Measurements from ENCODE around the gene WDCP. TPM values are rescaled to one million over a fixed set of nuclear protein-coding genes. Genes with fewer than 3 reads are reported as not detected.
"Not testable (repeated sequence)": the region's sequence is repeated elsewhere in the genome, so short reads cannot be mapped to it uniquely, and the experiment has no call there.

Gene WDCP
- total RNA-seq, 1 donor, result 9.3 TPM

DNA sequence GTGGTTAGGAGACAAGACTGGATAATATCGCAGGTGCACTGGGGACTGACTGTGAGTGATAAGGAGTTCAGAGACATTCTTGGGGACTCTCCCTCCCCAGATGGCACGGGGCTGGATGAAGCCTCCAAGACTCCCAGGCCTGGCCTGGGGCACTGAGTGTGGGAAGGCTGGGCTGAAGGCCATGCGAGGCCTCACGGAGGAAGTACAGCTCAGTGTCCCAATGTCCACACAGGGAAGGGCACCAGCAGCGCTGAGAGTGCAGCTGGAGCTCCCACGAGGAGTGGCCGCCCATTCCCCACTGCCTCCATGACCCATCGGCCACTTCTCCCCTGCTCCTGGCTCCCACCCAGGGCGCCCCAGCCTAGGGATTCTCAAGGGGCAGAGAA lies 30.8 kb downstream of the WDCP start:
- DNase-seq (ENCODE audit: low read depth), result no peak
- TF ChIP-seq, protein P1, sequence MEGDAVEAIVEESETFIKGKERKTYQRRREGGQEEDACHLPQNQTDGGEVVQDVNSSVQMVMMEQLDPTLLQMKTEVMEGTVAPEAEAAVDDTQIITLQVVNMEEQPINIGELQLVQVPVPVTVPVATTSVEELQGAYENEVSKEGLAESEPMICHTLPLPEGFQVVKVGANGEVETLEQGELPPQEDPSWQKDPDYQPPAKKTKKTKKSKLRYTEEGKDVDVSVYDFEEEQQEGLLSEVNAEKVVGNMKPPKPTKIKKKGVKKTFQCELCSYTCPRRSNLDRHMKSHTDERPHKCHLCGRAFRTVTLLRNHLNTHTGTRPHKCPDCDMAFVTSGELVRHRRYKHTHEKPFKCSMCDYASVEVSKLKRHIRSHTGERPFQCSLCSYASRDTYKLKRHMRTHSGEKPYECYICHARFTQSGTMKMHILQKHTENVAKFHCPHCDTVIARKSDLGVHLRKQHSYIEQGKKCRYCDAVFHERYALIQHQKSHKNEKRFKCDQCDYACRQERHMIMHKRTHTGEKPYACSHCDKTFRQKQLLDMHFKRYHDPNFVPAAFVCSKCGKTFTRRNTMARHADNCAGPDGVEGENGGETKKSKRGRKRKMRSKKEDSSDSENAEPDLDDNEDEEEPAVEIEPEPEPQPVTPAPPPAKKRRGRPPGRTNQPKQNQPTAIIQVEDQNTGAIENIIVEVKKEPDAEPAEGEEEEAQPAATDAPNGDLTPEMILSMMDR (IDR thresholded peaks at IDR 0.05; ENCODE audit: insufficient read depth, low read length), result no peak
- no peak overlapping the region for H3K4me3 ChIP-seq (ENCODE audit: low read depth, low read length)

DNA sequence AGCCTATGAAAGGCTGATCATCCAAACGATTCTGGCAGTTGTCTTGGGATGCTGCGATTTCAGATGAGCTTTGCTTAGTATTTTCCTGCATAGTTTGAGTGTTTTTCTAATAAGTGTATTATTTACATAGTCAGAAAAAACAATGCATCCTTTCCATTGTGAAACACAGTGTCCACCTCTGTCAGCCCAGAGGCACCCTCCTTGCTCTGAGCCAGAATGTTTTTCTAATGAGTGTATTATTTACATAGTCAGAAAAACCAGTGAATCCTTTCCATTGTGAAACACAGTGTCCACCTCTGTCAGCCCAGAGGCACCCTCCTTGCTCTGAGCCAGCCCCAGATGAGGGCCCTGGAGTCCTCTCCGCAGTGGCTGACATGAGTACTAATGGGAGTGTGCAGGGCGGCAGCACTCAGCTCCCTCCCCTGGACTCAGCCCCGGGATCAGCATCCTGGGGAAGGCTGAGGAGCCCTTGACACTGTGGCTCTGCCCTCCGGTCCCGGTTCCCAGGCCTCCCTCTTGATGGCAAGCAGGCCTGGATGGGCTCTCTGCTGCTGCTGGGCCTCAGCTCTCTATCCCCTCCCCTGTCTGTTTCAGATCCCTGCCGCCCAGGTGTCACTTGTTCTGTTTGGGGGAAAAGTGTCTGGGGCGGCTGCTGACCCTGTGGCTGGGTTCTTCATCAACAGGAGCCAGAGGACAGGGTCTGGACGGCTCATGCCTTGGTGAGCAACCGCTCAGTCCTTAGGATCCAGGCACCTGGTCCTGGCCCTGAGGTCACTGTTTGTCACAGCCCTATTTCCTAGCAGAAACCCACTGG lies 31.4 kb downstream of the WDCP start:
- peak; percentile 70 for DNase-seq (ENCODE audit: low read depth)
- no peak overlapping the region for H3K4me3 ChIP-seq (ENCODE audit: low read depth, low read length)
- TF ChIP-seq, protein P1 (IDR thresholded peaks at IDR 0.05; ENCODE audit: insufficient read depth, low read length), result no peak

DNA sequence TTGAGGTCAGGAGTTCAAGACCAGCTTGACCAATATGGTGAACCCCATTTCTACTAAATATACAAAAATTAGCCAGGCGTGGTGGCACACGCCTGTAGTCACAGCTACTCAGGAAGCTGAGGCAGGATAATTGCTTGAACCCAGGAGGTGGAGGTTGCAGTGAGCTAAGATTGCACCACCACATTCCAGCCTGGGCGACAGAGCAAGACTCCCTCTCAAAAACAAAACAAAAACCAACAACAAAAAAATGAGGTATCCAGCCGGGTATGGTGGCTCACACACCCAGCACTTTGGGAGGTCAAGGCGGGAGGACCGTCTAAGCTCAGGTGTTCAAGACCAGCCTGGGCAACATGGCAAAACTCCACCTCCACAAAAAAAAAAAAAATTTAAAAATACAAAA lies 32.3 kb downstream of the WDCP start:
- H3K4me3 ChIP-seq (ENCODE audit: low read depth, low read length); DNase-seq (ENCODE audit: low read depth): not testable (repeated sequence)

DNA sequence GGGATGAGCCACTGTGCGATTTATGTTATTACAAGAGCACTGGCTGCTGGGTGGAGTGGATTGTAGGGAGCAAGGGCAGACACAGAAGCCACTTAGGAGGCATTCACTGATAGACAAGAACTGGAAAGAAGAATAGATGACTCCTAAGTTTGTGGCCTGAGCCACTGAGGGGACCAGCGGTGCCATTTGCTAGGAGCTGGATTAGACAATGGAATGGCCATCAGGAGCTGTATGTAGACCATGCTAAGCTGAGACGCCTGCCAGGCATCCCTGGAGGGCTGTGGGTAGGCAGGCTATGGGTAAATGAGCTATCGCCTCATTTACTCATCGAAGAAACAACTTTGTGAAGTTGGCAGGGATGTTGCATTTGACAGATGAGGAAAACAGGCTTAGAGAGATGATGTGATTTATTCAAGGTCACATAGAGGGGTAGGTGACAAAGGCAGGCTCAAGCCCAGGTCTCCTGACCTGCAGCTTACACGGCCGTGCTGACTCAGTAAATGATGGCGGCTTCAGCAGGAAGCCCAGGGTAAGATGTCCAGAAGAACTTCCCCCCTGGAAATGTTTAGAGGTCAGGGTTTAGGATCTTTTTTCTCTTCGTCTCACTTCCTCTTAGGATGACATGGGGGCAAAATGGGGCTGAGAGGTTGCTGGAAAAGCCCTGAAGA lies 34.5 kb downstream of the WDCP start:
- no peak for DNase-seq (ENCODE audit: low read depth)

DNA sequence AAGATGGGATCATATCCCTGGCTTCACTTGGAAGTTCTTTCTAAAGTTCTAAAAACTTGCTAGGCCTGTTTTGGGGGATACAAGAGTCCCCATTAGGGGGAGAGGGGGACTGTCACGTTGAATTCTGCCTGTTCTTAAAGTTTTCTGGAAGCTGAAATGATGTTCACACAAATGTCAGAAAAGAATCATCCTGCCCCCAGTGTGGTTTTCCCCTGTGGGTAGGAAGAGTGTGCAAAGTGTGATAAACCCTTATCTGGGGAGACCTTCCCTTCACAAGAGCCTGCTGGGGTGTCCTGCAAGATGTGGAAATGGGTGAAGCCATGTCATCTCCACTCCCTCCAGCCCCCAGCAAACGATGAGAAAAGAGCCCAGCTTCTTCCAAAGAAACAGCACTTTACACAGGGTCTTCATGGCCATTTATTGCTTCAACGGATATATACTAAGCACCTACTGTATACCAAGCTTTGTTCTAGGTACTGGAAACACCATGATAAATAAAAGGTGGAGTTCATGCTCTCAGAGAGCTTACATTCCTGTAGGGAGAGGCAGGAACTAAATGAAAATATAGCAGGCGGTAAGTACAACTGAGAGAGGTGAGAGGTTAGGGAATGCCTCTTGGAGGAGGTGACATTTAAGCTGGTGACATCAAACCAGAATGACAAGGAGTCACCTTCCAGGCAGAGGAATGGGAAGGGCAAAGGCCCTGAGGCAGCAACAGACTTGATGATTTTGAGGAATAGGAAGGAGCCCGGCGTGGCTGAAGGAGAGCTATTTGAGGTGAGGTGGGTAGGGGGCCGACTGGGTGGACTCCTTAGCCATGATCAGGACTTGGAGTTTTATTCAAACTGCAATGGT lies 35.7 kb downstream of the WDCP start:
- H3K4me3 ChIP-seq (ENCODE audit: low read depth, low read length), result no peak overlapping the region
- DNase-seq (ENCODE audit: low read depth), result no peak
- TF ChIP-seq, protein P1 (IDR thresholded peaks at IDR 0.05; ENCODE audit: insufficient read depth, low read length), result no peak

More for the DNA sequence above, 34.5 kb downstream of the WDCP start:
- H3K4me3 ChIP-seq (ENCODE audit: low read depth, low read length), result no peak overlapping the region
- TF ChIP-seq, protein P1 (IDR thresholded peaks at IDR 0.05; ENCODE audit: insufficient read depth, low read length), result no peak

DNA sequence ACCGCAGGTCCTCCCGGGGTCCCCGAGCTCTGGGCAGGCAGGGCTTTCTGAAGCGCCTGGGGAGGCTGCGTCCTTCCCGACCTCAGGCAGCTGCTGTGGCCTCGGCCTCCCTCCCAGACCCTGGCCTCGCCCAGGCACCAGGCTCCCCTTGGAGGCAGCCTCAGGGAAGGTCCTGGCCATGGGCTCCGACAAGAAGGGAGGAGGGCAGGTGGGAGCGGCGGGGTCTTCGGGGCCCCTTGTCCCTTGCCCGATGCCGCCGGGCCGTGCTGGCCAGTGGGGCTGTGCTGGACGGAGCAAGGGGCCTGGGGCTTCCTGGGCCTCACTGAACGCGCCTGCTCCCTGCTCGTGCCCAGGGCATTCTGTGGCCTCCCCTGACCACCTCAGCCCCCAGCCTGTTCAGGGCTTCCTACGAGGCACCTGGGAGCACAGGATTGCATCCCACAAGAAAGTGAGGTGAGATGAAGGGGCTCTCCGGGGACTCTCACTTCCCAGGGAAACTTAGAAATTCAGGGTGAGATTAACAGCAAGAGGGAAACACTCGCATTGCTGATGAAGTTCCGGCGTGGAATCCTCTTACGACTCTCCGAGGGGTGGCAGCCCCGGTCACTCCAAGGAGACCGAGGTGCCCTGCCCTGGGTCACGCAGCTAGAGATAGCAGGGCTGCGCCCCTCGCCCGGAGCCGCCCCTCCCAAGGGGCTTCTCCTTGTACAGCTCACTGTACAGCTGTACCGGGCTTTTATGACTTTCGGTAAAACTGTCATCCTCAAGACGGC lies 36.5 kb downstream of the WDCP start:
- no peak for DNase-seq (ENCODE audit: low read depth)
- H3K4me3 ChIP-seq (ENCODE audit: low read depth, low read length), result peak overlapping the region; percentile 55
- TF ChIP-seq, protein P1 (IDR thresholded peaks at IDR 0.05; ENCODE audit: insufficient read depth, low read length), result no peak
